Skin of body (tissue), 2 donors: ENCODE data around the gene NT5C3A. TPM values are rescaled to one million over a fixed set of nuclear protein-coding genes. Genes with fewer than 3 reads are reported as not detected.
A peak's percentile ranks its signal among the peaks of the same experiment; 100 is the strongest.
"Not testable (repeated sequence)": the region's sequence is repeated elsewhere in the genome, so short reads cannot be mapped to it uniquely, and the experiment has no call there.

Source experiments
- DNase-seq: peaks from one replicate; lab custom pipeline; 2025; lab: John Stamatoyannopoulos, UW
- total RNA-seq: library from RNA; depleted of rRNA; stranded (reverse); fragments of >200 nt; gene quantifications from one replicate; pipeline ENCODE4 v1.2.3, GENCODE V29; 2014

NT5C3A gene
- total RNA-seq, 1 donor from 2014 or later: 53.1 TPM

DNA sequence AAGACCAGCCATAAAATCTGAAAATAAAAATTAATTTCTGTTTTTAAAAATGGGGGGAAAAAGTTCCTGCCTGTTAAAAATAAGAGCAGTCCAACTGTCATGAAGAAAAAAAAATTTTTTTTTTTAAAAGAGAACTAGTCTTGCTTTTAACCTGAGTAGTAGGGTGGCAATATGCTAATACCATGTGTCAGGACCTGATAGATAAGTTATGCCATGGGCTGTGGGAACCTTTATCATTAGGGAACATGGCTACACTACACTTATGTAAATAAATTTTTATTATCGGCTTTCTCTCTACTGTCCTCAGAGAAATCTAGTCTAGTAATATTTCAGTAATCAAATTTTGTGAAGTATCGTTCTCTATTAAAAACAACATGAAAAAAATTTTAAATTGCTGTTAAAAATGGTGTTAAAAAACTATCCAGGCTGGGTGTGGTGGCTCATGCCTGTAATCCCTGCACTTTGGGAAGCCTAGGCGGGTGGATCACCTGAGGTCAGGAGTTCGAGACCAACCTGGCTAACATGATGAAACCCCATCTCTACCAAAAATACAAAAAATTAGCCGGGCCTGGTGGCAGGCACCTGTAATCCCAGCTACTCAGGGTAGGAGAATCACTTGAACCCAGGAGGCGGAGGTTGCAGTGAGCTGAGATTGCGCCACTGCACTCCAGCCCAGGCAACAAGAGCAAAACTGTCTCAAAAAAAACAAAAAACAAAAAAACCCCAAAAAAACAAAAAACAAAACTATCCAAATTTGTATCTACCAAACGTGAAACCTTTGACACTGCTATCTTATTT, 20.7 kb downstream of the NT5C3A start:
- no peak for DNase-seq

DNA sequence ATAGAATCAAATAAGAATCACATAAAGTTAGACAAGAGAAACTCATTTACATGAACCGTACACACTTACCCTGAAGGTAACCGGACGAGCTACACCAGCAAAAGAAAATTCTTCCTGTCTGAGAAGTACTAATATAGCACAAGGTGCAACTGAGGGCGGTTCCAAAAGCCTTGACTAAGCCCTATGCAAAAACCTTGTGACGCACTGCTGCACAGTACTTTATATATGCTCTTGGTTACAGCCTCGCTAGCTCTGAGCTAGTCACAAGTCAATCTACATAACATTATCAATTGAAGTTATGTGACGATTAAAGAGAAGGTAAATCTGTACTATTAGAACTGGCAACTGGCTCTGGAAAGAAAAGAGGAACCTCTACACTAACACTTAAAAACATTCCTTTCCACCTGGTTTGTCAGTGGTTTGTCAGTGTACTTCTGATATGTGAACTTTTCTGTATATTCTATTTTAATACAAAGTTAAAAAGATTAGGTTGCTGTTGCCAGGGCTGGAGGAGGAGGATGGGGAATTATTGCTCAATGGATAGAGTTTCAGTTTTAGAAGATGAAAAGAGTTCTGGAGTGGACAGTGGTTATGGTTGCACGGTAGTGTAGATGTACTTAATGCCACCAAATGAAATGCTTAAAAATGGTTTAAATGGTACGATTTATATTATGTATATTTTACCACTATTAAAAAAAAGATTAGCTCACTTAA, 21.6 kb downstream of the NT5C3A start:
- no peak for DNase-seq

DNA sequence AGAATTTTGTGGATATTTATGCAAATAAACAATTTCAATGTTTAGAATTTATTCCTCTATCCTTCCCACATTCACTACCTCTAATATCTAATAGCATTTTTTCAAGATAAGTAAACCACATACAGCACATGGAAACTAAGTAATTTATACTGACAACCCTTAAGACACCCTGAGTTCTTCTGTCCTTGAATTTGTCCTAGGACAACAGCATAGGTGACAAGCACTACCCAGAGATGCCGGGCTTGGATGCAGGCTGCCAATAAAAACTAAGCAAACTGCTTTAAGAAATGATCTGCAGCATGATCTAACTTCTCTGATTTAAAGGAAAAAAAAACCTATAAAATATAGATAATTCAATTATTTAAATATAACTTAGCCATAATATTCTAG, 22.7 kb downstream of the NT5C3A start:
- no peak for DNase-seq

DNA sequence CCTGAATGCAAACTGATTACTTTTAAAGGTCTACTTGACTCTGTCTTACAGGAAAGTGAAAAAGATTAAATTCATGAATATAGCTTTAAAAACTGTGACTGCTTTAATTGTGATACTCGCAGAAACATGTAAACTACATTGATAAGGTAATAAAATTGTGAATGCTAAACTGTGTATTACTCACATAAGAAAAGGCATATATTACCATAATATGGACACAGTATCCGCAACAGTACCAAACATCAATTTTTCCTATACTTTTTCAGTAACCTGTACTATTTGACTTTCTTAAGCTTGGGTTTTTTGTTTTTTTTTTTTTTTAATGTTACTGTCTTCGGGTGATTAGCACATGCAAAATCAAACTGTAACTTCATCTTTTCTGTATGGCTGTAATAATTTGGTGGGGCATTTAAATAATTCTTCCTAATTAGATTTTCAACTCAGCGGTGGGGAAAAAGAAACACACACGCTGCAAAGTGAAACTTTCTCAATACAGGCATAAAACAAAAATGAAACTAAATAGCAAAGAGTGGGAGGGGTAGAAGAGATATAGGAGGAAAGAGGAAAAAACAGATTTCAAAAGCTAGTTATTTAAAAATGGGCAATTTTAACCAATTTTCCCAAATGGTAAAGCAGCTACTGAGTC, 23.2 kb downstream of the NT5C3A start:
- DNase-seq: peak; percentile 25

DNA sequence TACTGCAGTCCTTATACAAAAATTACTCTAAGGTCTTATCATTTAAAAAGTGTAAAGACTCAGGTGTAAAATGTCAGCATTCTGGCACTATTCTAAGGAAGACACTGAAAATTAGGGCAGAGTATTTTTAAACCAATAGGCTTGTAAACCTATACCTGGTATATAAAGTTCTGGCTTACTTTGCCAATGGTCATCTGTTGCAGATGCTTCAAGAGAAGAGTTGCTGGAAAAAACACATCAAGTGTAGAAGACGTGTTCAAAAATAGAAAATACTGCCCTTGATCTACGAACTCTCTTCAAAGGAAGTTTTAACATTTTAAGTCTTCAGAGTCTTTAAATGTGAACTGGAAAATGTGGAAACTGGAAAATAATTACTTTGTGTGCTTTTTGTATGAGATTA, 23.9 kb downstream of the NT5C3A start:
- DNase-seq: no peak

DNA sequence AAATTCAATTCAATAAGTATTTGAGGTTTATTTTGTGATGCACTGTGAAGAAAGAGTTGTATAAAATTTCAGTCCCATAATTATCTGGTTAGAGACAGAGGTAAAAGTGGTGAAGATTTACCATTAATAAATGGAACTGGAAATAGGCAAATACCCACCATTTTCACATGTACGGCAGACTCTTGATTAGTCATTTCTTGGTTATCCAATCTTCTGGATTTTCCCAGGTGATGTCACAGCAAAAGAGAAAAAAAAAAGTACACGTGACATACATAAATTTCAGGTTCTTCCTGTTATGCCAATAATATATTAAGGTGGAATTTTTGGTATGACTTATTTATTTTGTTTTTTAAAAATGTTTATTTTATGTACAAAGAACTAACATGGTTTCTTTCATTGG, 26.8 kb downstream of the NT5C3A start:
- no peak for DNase-seq

DNA sequence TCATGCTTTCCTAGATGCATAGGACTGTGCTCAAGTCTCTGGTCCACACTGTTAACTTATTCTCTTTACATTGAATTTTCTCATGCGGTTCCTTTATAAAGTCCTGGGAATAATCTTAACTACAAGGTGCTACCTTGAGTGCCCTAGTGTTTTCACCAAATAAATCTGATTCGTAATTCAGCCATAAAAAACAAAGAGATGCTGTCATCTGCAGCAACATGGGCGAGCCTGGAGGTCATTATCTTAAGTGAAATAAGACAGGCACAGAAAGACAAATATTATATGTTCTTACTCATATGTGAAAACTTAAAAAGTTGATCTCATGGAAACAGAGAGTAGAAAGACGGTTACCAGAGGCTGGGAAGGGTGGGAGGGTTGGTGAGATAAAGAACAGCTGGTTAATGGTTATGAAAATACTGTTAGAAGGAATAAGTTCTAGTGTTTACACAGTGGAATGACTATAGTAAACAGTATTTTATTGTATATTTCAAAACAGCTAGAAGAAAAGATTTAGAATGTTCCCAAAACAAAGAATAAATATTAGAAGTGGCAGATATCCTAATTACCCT, 38.3 kb downstream of the NT5C3A start:
- DNase-seq: no peak

DNA sequence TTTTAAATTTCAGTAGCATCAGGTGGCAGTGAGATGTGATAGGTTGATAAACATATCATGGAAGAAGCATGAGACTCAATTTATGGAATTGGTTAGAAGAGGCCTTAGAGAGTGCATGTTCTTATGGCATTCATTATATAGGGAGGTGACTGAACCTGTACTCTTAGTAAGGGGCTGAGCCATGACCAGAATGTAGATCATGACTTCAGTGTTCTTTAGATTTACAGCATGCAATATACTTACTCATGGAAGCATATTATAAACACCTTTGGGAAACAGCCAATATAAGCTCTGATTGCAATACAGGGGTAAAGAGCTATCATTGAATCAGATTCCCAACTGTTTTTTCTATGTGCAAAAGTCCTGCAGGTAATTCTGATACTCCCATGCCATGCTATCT, 50.2 kb downstream of the NT5C3A start:
- no peak for DNase-seq

DNA sequence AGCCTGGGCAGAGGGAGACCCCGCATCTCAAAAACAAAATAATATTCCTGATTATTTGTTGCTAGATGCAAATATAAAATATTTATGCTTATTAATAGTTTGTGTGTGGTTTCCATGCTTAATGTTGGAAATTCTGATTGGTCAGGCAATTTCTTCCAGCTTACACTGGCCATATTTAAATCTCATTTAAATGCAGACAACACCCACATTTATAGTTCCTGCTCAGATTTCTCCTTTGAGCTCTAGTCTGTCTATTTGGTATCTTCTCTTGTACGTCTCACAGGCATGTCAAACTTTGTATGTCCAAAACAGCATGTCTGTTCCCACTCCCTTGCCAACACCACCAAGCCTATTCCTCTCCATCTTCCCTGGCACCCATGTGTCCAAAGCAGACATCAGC, 52.8 kb downstream of the NT5C3A start:
- no peak for DNase-seq

DNA sequence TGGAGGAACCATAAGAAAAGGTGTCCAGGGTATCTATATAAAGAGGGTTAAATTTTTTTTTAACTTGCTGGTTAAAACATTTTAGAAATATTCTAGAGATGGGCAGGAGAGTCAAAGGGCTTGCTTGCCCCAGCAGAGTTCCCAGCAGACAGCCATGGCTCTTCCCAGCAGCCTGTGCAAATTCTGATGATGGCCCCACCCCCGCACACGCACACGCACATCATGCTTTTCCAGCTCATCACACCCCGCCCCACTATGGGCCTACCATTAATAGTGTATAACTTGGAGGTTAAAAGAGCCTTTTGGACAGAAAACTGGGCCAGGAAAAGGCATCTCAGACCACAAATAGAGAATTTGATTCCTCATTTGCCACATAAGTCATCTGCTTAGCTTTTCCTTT, 56.9 kb downstream of the NT5C3A start:
- not testable (repeated sequence) for DNase-seq

DNA sequence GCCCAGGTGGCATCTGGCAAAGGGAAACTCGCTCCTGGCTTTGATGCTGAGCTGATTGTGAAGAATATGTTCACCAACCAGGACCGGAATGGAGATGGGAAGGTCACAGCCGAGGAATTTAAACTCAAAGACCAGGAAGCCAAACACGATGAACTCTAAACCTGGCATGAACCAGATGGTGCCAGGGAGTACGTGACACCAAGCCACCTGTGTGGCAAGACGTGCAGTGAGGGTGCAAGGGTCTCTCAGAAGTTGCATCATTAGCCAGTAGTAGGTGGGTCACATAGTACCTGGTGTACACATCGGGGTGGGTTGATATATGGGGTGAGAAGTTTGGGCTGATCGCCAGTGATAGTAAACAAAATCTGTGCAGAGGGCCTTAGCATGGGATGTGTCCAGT, 57.4 kb downstream of the NT5C3A start:
- not testable (repeated sequence) for DNase-seq

DNA sequence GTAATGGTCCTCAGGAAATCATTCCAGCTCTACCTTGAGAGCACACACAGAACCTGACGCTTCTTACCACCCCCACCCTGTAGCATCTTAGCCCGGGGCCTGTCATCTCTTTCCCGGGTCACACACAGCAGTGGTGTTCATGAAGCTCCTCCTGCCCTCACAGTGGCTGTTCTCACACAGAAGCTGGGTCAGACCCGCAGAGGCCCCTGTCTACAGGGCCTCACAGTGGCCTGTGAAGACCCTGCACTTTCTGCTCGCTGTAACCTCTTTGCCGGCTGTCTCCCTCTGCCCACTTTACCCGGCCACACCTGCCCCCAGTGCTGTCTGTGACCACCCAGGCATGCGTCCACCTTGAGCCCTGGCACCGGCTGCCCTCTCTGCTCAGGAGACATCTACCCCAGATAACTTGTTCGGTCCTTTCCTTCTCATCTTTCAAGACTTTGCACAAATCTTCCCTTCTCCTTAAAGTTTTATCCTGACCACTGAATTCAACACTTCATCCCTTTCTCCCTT, 58.4 kb downstream of the NT5C3A start:
- not testable (repeated sequence) for DNase-seq

DNA sequence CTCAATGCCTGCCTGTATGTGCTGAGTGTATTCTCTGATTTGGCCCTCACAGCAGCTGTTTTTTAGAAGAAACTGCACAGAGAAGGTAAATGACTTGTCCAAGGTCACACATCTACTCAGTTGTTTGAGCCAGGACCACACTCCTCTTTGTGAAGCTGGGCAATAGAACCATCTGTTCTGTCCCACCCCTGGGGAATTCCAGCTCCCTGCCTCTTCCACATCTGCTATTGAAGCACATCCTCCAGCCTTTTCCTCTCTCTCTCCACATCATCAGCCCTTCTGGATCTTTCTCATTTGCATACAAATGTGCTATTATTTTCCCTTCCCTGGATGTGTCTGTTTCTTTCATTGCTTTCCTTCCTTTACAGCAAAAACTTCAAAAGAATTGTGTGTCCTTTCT, 59.5 kb downstream of the NT5C3A start:
- DNase-seq: not testable (repeated sequence)

DNA sequence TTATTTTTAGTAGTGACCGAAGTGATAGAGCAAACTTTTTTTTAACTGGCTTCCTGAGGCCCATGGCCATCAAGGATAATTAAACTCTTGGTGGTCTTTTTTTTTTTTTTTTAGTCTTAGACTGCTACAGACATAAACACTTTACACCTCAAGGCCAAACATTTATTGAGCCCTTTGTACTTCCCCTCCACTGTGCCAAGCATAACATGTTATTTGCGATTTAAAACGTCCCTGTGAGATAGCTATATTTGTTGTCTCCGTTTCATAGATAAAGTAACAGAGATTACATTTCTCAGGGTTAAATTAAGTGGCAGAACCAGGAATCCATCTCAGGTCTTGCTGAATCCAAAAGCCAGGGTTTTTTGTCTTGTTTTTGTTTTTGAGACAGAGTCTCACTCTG, 63.2 kb downstream of the NT5C3A start:
- not testable (repeated sequence) for DNase-seq

DNA sequence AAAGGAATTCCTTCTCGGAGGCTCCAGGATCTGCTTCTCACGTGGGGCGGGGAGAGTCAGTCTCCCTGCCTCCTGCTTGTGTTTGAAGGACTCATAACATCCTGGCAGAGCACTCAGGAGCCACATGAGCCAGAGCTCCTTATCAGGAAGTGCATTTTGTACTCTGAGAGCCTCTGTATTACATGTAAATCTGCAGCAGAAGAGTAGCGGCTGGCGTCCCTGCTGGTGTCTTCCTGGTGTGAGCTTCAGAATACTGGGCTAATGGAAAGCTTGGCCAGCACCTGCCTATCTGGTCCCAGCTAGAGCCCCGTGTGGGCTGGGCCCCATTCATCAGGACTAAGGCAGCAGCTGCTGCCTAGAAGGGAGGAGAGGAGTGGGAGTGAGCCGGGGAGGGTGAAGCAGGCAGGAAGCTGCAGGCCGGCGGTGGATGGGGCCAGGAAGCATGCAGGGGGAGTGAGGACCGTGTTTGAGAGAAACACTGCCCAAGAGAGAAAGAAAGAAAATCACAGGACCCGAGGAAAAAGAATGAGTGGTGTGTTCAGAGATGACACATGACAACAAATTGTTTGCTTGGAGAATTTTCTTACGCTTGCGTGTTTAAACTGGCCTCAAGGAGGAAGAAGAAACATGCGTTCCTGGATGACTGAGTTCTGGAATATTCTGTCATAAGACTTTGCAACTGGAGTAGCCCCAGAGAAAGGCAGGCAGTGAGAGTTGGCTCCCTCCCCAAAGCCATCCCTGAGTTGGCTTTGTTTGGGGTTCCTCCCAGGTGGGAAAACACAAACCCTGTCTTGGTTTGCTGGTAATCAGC, 64.0 kb downstream of the NT5C3A start:
- DNase-seq: peak; percentile 53

DNA sequence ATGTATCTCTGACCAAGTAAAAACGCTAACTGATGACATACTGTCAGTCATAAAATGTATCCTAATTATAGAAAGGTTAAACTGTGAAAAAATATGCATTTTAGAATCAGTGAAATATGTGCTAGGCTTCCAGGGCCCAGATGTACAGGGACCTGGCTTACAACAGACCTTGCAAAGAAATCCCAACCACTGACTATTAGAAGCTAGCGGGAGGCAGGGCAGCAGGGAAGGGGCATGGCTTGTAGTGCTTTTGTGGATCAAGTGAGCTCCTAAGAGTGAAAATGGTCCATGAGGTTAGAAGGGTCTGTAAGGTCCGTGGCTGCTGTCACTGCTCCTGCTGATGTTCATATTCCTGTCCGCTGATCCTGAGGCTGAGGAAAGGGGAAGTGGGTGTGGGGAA, 64.6 kb downstream of the NT5C3A start:
- DNase-seq: peak; percentile 4

DNA sequence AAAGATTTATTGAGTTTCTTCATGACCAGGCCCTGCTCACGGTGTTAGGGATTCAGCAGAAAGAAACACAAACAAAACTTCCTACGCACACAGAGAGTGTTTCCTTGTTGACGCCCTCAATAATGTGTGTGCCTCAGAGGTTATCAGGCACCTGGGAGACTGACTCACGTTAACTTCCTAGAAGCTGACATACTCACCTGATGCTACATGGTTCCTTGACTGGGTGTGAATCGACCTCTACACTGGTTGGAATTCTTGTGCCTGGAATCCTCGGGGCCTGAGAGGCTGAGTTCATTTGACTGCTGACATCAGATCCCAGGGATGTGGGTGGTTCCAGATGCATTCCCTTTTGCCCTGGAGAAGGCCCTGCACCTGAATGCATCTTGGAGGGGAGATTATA, 69.8 kb downstream of the NT5C3A start:
- not testable (repeated sequence) for DNase-seq

DNA sequence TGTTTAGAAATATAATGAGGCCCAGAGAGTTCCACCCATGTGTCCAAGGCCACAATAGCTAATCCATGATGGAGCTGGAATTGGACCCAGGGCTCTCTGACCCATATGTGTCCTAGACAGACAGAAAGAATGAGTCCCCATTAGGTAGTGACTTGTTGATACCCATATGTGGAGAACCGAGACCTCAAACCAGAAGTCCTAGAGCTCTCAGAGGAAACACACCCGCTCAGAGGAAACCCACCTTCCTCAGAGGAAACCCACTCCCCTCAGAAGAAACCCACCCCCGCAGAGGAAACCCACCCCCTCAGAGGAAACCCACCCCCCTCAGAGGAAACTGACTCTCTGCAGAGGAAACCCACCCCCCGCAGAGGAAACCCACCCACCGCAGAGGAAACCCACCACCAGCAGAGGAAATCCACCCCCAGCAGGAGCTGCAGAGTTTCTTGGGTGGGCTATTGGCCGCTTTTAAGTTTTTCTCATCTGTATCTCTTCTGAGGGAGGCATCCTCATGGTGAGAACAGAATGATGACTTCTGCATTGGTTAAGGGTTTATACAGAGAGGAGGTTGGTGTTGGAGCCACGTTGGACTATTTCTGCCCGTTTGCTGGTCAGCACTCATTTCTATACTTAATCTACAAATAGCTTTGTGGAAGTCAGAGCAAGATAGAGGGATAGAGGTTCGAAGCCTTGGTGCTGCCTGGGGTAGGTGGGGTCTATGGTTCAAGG, 70.4 kb downstream of the NT5C3A start:
- not testable (repeated sequence) for DNase-seq

DNA sequence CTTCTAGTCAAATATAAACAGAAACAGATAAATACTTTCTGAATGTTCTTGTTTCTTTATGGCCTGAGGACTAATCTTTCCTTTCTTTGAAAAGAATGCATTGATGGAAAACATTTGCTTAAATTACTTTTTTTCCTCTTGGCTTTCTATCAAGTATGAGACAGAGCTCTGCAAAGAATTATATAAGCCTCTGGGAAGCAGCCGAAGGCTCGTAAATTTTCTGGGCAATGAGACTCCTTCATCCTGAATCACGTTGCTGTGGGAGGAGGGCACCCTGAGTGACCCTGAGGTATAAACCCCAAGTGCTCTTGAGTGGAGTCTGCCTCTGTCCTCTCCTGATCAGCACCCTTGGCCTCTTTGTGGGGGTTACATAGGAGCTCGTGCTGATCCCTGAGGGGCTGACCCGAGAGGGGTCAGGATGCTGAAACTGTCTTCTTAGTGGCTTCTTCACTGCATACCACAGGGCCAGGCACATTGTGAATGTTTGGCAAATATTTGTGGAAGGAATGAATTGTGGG, 71.4 kb downstream of the NT5C3A start:
- DNase-seq: peak; percentile 77

DNA sequence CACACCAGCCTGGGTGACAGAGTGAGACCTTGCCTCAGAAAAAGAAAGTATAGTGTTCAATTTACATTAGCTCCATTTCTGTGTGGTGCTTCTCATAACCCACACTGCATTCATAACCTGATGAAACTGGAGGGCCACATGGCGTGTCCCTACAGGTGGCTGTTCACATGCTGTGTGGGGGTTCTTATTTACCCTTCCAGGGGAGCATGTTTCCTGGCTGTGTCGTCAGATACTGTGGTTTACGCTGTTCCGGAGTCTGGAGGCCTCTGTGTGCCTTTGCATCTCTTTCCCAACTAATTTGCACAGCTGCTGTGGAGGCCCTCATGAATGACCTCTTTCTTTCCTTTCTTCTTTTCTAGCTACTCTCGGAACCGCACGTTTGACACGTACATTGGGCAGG, 74.4 kb downstream of the NT5C3A start:
- not testable (repeated sequence) for DNase-seq
